ENCODE results near the gene NFRKB.

DNA sequence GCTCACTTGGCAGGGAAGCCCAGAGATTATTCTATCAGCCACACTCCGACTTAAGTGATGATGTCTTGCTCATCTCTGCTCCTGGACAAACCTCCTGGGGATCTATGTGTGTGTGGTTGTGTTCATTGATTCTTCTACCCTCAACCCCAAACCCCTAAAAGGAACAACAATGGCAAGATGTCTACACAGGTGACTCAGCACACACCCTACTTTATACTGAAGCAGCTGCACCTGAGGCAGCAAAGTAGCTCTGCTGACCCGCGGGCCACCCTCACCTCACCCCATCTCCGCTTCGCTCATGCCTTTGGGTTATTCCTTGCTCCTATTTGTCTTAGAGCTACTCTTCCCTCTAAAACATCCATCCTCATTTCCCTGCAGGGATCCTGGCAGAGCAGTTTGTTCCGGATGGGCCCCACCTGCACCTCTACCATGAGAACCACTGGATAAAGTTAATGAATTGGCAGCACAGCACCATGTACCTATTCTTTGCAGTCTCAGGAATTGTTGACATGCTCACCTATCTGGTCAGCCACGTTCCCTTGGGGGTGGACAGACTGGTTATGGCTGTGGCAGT lies 41.1 kb downstream of the NFRKB start:
- TF ChIP-seq, protein P1, sequence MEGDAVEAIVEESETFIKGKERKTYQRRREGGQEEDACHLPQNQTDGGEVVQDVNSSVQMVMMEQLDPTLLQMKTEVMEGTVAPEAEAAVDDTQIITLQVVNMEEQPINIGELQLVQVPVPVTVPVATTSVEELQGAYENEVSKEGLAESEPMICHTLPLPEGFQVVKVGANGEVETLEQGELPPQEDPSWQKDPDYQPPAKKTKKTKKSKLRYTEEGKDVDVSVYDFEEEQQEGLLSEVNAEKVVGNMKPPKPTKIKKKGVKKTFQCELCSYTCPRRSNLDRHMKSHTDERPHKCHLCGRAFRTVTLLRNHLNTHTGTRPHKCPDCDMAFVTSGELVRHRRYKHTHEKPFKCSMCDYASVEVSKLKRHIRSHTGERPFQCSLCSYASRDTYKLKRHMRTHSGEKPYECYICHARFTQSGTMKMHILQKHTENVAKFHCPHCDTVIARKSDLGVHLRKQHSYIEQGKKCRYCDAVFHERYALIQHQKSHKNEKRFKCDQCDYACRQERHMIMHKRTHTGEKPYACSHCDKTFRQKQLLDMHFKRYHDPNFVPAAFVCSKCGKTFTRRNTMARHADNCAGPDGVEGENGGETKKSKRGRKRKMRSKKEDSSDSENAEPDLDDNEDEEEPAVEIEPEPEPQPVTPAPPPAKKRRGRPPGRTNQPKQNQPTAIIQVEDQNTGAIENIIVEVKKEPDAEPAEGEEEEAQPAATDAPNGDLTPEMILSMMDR (optimal IDR thresholded peaks at IDR 0.05 in 1 of 3, IDR thresholded peaks at IDR 0.05 in 1 of 3, conservative IDR thresholded peaks at IDR 0.05 in 1 of 3; ENCODE audit: extremely low read depth in 1 of 3, insufficient read depth in 2 of 3, low read length in 3 of 3), result no peak
- no peak for TF ChIP-seq EZH2 (IDR thresholded peaks at IDR 0.05; ENCODE audit: low read length)
